NOMO-1 (cell line): ENCODE measurements around the gene GATM.

Experiments used
- DNase-seq, 2 experiments: peaks; one replicate each; lab custom pipeline; 2025; ENCODE audit not compliant: unreplicated experiment in 2 of 2; lab: John Stamatoyannopoulos, UW

GATM gene

GRCh38 chr15:45362419-45362818 is 15.9 kb downstream of the GATM start:
- DNase-seq: no peak

GRCh38 chr15:45361878-45362277 is 16.5 kb downstream of the GATM start:
- no peak for DNase-seq

- no peak for DNase-seq
Measured at GRCh38 chr15:45355860-45356259, 22.5 kb downstream of the GATM start.

- DNase-seq: no peak
Measured at GRCh38 chr15:45354711-45355110, 23.6 kb downstream of the GATM start.

GRCh38 chr15:45351227-45351626 is 27.1 kb downstream of the GATM start:
- peak in 1 of 2 experiments; percentile 56 for DNase-seq

- no peak for DNase-seq
Measured at GRCh38 chr15:45349623-45350022, 28.7 kb downstream of the GATM start.

GRCh38 chr15:45347989-45348388 is 30.4 kb downstream of the GATM start:
- no peak for DNase-seq

- no peak for DNase-seq
Measured at GRCh38 chr15:45347033-45347432, 31.3 kb downstream of the GATM start.

- DNase-seq: no peak
Measured at GRCh38 chr15:45346381-45346780, 32.0 kb downstream of the GATM start.

GRCh38 chr15:45343258-45343860 is 35.0 kb downstream of the GATM start:
- DNase-seq: no peak

- DNase-seq: no peak
Measured at GRCh38 chr15:45341790-45342189, 36.6 kb downstream of the GATM start.

GRCh38 chr15:45340429-45340828 is 37.9 kb downstream of the GATM start:
- no peak for DNase-seq

- DNase-seq: no peak
Measured at GRCh38 chr15:45338417-45338816, 39.9 kb downstream of the GATM start.

GRCh38 chr15:45337224-45337623 is 41.1 kb downstream of the GATM start:
- DNase-seq: peak in 1 of 2 experiments; percentile 31

GRCh38 chr15:45333550-45333949 is 44.8 kb downstream of the GATM start:
- no peak for DNase-seq

- DNase-seq: no peak
Measured at GRCh38 chr15:45332694-45333093, 45.6 kb downstream of the GATM start.

- no peak for DNase-seq
Measured at GRCh38 chr15:45331972-45332371, 46.4 kb downstream of the GATM start.

- no peak for DNase-seq
Measured at GRCh38 chr15:45328663-45329062, 49.7 kb downstream of the GATM start.

GRCh38 chr15:45326741-45327140 is 51.6 kb downstream of the GATM start:
- DNase-seq: no peak

- no peak for DNase-seq
Measured at GRCh38 chr15:45326280-45326679, 52.1 kb downstream of the GATM start.

- DNase-seq: no peak
Measured at GRCh38 chr15:45320581-45321205, 57.7 kb downstream of the GATM start.

- DNase-seq: no peak
Measured at GRCh38 chr15:45319472-45320214, 58.7 kb downstream of the GATM start.
